Gastrocnemius medialis (tissue), 4 donors: Measurements from ENCODE around the gene ROBO1. TPM values are rescaled to one million over a fixed set of nuclear protein-coding genes. Genes with fewer than 3 reads are reported as not detected.

Source experiments
- ATAC-seq, 2 donors: fragments of 150-250 bp; one replicate each; pipeline ENCODE4 v1.9.1; 2016
- DNase-seq, 2 donors: peaks; one replicate each; pipeline ENCODE4 v3.0.0-alpha.2; 2019
- H3K27ac ChIP-seq, 4 donors: fragments of 200-600 bp; sonication (generic); 1 replicate in 1 of 4; 2 replicates in 3 of 4; pipeline ENCODE4 v1.5.1; 2016 to 2018; ENCODE audit warnings: mild to moderate bottlenecking in 2 of 4, moderate library complexity in 1 of 4
- H3K27me3 ChIP-seq, 3 donors: fragments of 200-600 bp; sonication (generic) in 2 of 3; 1 replicate in 1 of 3; 2 replicates in 2 of 3; pipeline versions ENCODE4 v1.5.1 to v1.6.0; 2016 to 2019; ENCODE audit warnings: mild to moderate bottlenecking in 1 of 3, moderate library complexity in 1 of 3
- H3K36me3 ChIP-seq, 2 donors: fragments of 200-600 bp; sonication (generic) in 1 of 2; one replicate each; pipeline ENCODE4 v1.5.1; 2017 to 2018
- H3K4me1 ChIP-seq, 2 donors: fragments of 200-600 bp; sonication (generic) in 1 of 2; one replicate each; pipeline ENCODE4 v1.5.1; 2016 to 2017; ENCODE audit warnings: mild to moderate bottlenecking in 2 of 2
- H3K4me3 ChIP-seq, 4 donors: fragments of 200-600 bp; sonication (generic) in 3 of 4; 1 replicate in 1 of 4; 2 replicates in 3 of 4; pipeline ENCODE4 v1.5.1; 2016 to 2019; ENCODE audit warnings: mild to moderate bottlenecking in 2 of 4
- H3K9me3 ChIP-seq, 3 donors: fragments of 200-600 bp; sonication (generic) in 2 of 3; 1 replicate in 1 of 3; 2 replicates in 2 of 3; pipeline ENCODE4 v1.5.1; 2016 to 2019
- CTCF ChIP-seq, 5 experiments: fragments of 450-650 bp in 3 of 5; fragments of 200-600 bp in 2 of 5; sonication (generic) in 2 of 5; IDR thresholded peaks in 4 of 5; conservative IDR thresholded peaks in 1 of 5; 1 replicate in 4 of 5; 2 replicates in 1 of 5; pipeline ENCODE4 v1.5.1; 2016 to 2019; ENCODE audit warnings: antibody characterized with exemption in 5 of 5, mild to moderate bottlenecking in 3 of 5, moderate library complexity in 3 of 5
- POLR2A ChIP-seq, 2 donors: fragments of 450-650 bp; IDR thresholded peaks; one replicate each; pipeline ENCODE4 v1.6.1; 2017; ENCODE audit warnings: antibody characterized with exemption in 2 of 2, mild to moderate bottlenecking in 2 of 2, moderate library complexity in 2 of 2
- in situ Hi-C, 4 donors: fragments of 200-750 bp; cut with MboI; loops; one replicate each; pipeline versions ENCODE4 v1.15.0 to v1.8.0; 2017; ENCODE audit warnings: low sequenced_read_pairs in 4 of 4
- intact Hi-C: fragments of 100-400 bp; cut with DNase I; formaldehyde crosslinking; loops from one replicate; pipeline ENCODE4 v1.15.1; 2023; ENCODE audit warnings: low total_unique reads
- total RNA-seq, 4 donors: library from RNA; depleted of rRNA; stranded (reverse); fragments of >200 nt; gene quantifications; one replicate each; pipeline versions ENCODE4 v1.1.0 to v1.2.3, GENCODE V29; 2016

Gene ROBO1
- total RNA-seq, 4 donors from 2014 or later = 4.2 to 16.0 (median 9.5) TPM

GRCh38 chr3:79396595-79396994, 371.2 kb downstream of the ROBO1 start:
- Histone ChIP-seq H3K9me3 (no peaks in the 10 kb centered on the region), H3K4me1 (no peaks in the 10 kb centered on the region), H3K36me3 (no peaks in the 10 kb centered on the region), H3K27ac (no peak overlapping the region), H3K27me3 (no peaks in the 10 kb centered on the region), H3K4me3 (no peak overlapping the region)
- TF ChIP-seq CTCF (IDR thresholded peaks at IDR 0.05 in 4 of 5, conservative IDR thresholded peaks at IDR 0.05 in 1 of 5) = no peak
- TF ChIP-seq POLR2A (IDR thresholded peaks at IDR 0.05) = no peak
- DNase-seq (no peak), ATAC-seq (no peak)
- in situ Hi-C loops (no loop called here), intact Hi-C loops (no loop called here)

- Histone ChIP-seq H3K36me3 (no peaks in the 10 kb centered on the region), H3K4me1 (no peaks in the 10 kb centered on the region), H3K27me3 (no peaks in the 10 kb centered on the region), H3K4me3 (no peak overlapping the region), H3K27ac (no peak overlapping the region), H3K9me3 (no peaks in the 10 kb centered on the region)
- in situ Hi-C loops (no loop called here), intact Hi-C loops (no loop called here)
- TF ChIP-seq CTCF (IDR thresholded peaks at IDR 0.05 in 4 of 5, conservative IDR thresholded peaks at IDR 0.05 in 1 of 5) (no peak), POLR2A (IDR thresholded peaks at IDR 0.05) (no peak)
- DNase-seq = no peak
- ATAC-seq = no peak
These were observed 375.3 kb downstream of the ROBO1 start for GRCh38 chr3:79392479-79392878.

GRCh38 chr3:79390352-79390751, 377.4 kb downstream of the ROBO1 start:
- ATAC-seq (no peak), DNase-seq (no peak)
- intact Hi-C loops = no loop called here
- H3K4me1 ChIP-seq = no peaks in the 10 kb centered on the region
- H3K27ac ChIP-seq = no peak overlapping the region
- no peaks in the 10 kb centered on the region for H3K36me3 ChIP-seq
- H3K4me3 ChIP-seq = no peak overlapping the region
- TF ChIP-seq POLR2A (IDR thresholded peaks at IDR 0.05) (no peak), CTCF (IDR thresholded peaks at IDR 0.05 in 4 of 5, conservative IDR thresholded peaks at IDR 0.05 in 1 of 5) (no peak)
- no peaks in the 10 kb centered on the region for H3K9me3 ChIP-seq
- in situ Hi-C loops = no loop called here
- no peaks in the 10 kb centered on the region for H3K27me3 ChIP-seq

- intact Hi-C loops = no loop called here
- Histone ChIP-seq H3K36me3 (no peaks in the 10 kb centered on the region), H3K27me3 (no peaks in the 10 kb centered on the region), H3K27ac (no peak overlapping the region), H3K4me3 (no peak overlapping the region), H3K9me3 (no peaks in the 10 kb centered on the region), H3K4me1 (no peaks in the 10 kb centered on the region)
- TF ChIP-seq CTCF (IDR thresholded peaks at IDR 0.05 in 4 of 5, conservative IDR thresholded peaks at IDR 0.05 in 1 of 5) = no peak
- TF ChIP-seq POLR2A (IDR thresholded peaks at IDR 0.05) = no peak
- DNase-seq = no peak
- in situ Hi-C loops = no loop called here
- ATAC-seq = no peak
These were observed 382.6 kb downstream of the ROBO1 start for GRCh38 chr3:79385211-79385610.

GRCh38 chr3:79383402-79384012, 384.3 kb downstream of the ROBO1 start:
- intact Hi-C loops (no loop called here), in situ Hi-C loops (no loop called here)
- TF ChIP-seq POLR2A (IDR thresholded peaks at IDR 0.05) = no peak
- no peak for TF ChIP-seq CTCF (IDR thresholded peaks at IDR 0.05 in 4 of 5, conservative IDR thresholded peaks at IDR 0.05 in 1 of 5)
- ATAC-seq (no peak), DNase-seq (no peak)
- no peaks in the 10 kb centered on the region for H3K27me3 ChIP-seq
- H3K4me1 ChIP-seq = no peaks in the 10 kb centered on the region
- H3K36me3 ChIP-seq = no peaks in the 10 kb centered on the region
- H3K4me3 ChIP-seq = no peak overlapping the region
- H3K9me3 ChIP-seq = no peaks in the 10 kb centered on the region
- no peak overlapping the region for H3K27ac ChIP-seq
